ENCODE measurements around the gene GTPBP4. TPM values are rescaled to one million over a fixed set of nuclear protein-coding genes. Genes with fewer than 3 reads are reported as not detected.

Gene GTPBP4
- total RNA-seq, 1 donor from 2014 or later: 9.0 TPM

- peak in 1 of 2 donors; percentile 41 for DNase-seq (ENCODE audit: low spot score in 2 of 2)
- H3K9me3 ChIP-seq: no peaks in the 10 kb centered on the region
- H3K27ac ChIP-seq: no peak overlapping the region
- no peak overlapping the region for H3K4me3 ChIP-seq
- TF ChIP-seq, protein P1, sequence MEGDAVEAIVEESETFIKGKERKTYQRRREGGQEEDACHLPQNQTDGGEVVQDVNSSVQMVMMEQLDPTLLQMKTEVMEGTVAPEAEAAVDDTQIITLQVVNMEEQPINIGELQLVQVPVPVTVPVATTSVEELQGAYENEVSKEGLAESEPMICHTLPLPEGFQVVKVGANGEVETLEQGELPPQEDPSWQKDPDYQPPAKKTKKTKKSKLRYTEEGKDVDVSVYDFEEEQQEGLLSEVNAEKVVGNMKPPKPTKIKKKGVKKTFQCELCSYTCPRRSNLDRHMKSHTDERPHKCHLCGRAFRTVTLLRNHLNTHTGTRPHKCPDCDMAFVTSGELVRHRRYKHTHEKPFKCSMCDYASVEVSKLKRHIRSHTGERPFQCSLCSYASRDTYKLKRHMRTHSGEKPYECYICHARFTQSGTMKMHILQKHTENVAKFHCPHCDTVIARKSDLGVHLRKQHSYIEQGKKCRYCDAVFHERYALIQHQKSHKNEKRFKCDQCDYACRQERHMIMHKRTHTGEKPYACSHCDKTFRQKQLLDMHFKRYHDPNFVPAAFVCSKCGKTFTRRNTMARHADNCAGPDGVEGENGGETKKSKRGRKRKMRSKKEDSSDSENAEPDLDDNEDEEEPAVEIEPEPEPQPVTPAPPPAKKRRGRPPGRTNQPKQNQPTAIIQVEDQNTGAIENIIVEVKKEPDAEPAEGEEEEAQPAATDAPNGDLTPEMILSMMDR (IDR thresholded peaks at IDR 0.05): no peak
- H3K36me3 ChIP-seq: peaks cover 88 to 92% of the 10 kb centered on the region in 2 donors
- H3K27me3 ChIP-seq: no peaks in the 10 kb centered on the region
- intact Hi-C loops (cut with DNase I): no loop called here
- H3K4me1 ChIP-seq: no peaks in the 10 kb centered on the region
Observed at GRCh38 chr10:1011696-1012095, 23.5 kb downstream of the GTPBP4 start.

- intact Hi-C loops (cut with DNase I): no loop called here
- Histone ChIP-seq H3K9me3 (no peaks in the 10 kb centered on the region), H3K4me1 (no peaks in the 10 kb centered on the region), H3K27ac (no peak overlapping the region), H3K27me3 (no peaks in the 10 kb centered on the region), H3K4me3 (no peak overlapping the region), H3K36me3 (peaks cover 75 to 79% of the 10 kb centered on the region in 2 donors)
- TF ChIP-seq, protein P1 (IDR thresholded peaks at IDR 0.05): no peak
- no peak for DNase-seq (ENCODE audit: low spot score in 2 of 2)
Observed at GRCh38 chr10:1015688-1016087, 27.5 kb downstream of the GTPBP4 start.

GRCh38 chr10:1019362-1019761, 31.1 kb downstream of the GTPBP4 start:
- H3K36me3 ChIP-seq: peaks cover 40 to 45% of the 10 kb centered on the region in 2 donors
- no peak overlapping the region for H3K27ac ChIP-seq
- intact Hi-C loops (cut with DNase I): no loop called here

GRCh38 chr10:1020460-1020859, 32.2 kb downstream of the GTPBP4 start:
- peak in 1 of 2 donors; percentile 49 for DNase-seq (ENCODE audit: low spot score in 2 of 2)
- no peak overlapping the region for H3K27ac ChIP-seq
- no peaks in the 10 kb centered on the region for H3K9me3 ChIP-seq
- no peaks in the 10 kb centered on the region for H3K4me1 ChIP-seq
- peaks cover 35 to 36% of the 10 kb centered on the region in 2 donors for H3K36me3 ChIP-seq
- intact Hi-C loops (cut with DNase I): no loop called here
- H3K27me3 ChIP-seq: no peaks in the 10 kb centered on the region
- H3K4me3 ChIP-seq: no peak overlapping the region
- TF ChIP-seq, protein P1 (IDR thresholded peaks at IDR 0.05): no peak

More at GRCh38 chr10:1019362-1019761, 31.1 kb downstream of the GTPBP4 start:
- TF ChIP-seq, protein P1 (IDR thresholded peaks at IDR 0.05): no peak
- Histone ChIP-seq H3K27me3 (no peaks in the 10 kb centered on the region), H3K4me3 (no peak overlapping the region), H3K4me1 (no peaks in the 10 kb centered on the region), H3K9me3 (no peaks in the 10 kb centered on the region)
- DNase-seq (ENCODE audit: low spot score in 2 of 2): peak in 1 of 2 donors; percentile 25

DNA sequence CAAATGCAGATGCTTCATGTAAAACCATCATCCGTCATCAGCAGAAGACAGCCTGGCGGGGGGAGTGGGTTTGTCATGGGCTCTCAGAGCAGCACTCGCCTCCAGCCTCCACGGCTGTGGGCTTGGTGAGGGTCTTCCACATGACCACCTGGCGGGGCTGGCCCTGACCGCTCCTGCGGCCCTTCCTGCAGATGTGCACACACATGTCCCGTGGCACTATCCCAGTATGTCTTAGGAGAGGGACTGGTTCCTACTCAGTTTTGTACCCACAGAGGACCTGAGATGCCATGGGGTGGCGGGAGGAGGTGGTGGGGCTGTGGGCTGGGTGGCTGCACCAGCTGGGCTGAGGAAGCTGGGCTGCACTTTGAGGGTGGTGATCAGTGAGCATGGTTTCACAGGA, 32.7 kb downstream of the GTPBP4 start:
- Histone ChIP-seq H3K36me3 (peaks cover 31 to 32% of the 10 kb centered on the region in 2 donors), H3K4me1 (no peaks in the 10 kb centered on the region), H3K4me3 (no peak overlapping the region), H3K9me3 (no peaks in the 10 kb centered on the region), H3K27me3 (no peaks in the 10 kb centered on the region), H3K27ac (no peak overlapping the region)
- intact Hi-C loops (cut with DNase I): no loop called here
- TF ChIP-seq, protein P1 (IDR thresholded peaks at IDR 0.05): no peak
- peak in 1 of 2 donors; percentile 44 for DNase-seq (ENCODE audit: low spot score in 2 of 2)

GRCh38 chr10:1022413-1022812, 34.2 kb downstream of the GTPBP4 start:
- intact Hi-C loops (cut with DNase I): no loop called here
- DNase-seq (ENCODE audit: low spot score in 2 of 2): peak in 1 of 2 donors; percentile 42
- TF ChIP-seq, protein P1 (IDR thresholded peaks at IDR 0.05): no peak
- Histone ChIP-seq H3K4me1 (no peaks in the 10 kb centered on the region), H3K9me3 (no peaks in the 10 kb centered on the region), H3K4me3 (no peak overlapping the region), H3K27ac (no peak overlapping the region), H3K27me3 (no peaks in the 10 kb centered on the region), H3K36me3 (peaks cover 16 to 17% of the 10 kb centered on the region in 2 donors)

All from ascending aorta (tissue), 2 donors.